ENCODE data around the gene PARP14.

The PARP14 gene

GRCh38 chr3:122725106-122725505 lies 44.5 kb downstream of the PARP14 start:
- Histone ChIP-seq H3K9me3 (ENCODE audit: insufficient read depth, low read length, severe bottlenecking) (no peaks in the 10 kb centered on the region), H3K27ac (ENCODE audit: low read length) (no peak overlapping the region), H4K20me1 (ENCODE audit: insufficient read depth, low read length) (no peaks in the 10 kb centered on the region), H3K4me2 (ENCODE audit: insufficient read depth, low read length) (no peak overlapping the region), H2AFZ (ENCODE audit: low read depth, low read length) (no peak overlapping the region), H3K4me3 (ENCODE audit: low read depth in 1 of 2, low read length in 2 of 2) (no peak overlapping the region), H3K4me1 (ENCODE audit: insufficient read depth, low read length) (no peaks in the 10 kb centered on the region), H3K9ac (ENCODE audit: low read depth, low read length) (no peak overlapping the region), H3K27me3 (ENCODE audit: insufficient read depth, low read length, poor library complexity) (no peaks in the 10 kb centered on the region), H3K36me3 (ENCODE audit: insufficient read depth, low read length) (peaks cover 55% of the 10 kb centered on the region), H3K79me2 (ENCODE audit: insufficient read depth, low read length) (no peaks in the 10 kb centered on the region)
- TF ChIP-seq EZH2 (IDR thresholded peaks at IDR 0.05; ENCODE audit: borderline replicate concordance, low read depth, low read length, severe bottlenecking) (no peak), CTCF (IDR thresholded peaks at IDR 0.05; ENCODE audit: borderline replicate concordance, extremely low read depth, low read length, poor library complexity, severe bottlenecking) (no peak)
- DNase-seq (peak; percentile 16), ATAC-seq (ENCODE audit: insufficient read depth, low read depth) (no peak)

GRCh38 chr3:122727294-122727693 lies 46.7 kb downstream of the PARP14 start:
- Histone ChIP-seq H2AFZ (ENCODE audit: low read depth, low read length) (no peak overlapping the region), H3K36me3 (ENCODE audit: insufficient read depth, low read length) (peaks cover 33% of the 10 kb centered on the region), H3K4me1 (ENCODE audit: insufficient read depth, low read length) (no peaks in the 10 kb centered on the region), H3K9me3 (ENCODE audit: insufficient read depth, low read length, severe bottlenecking) (no peaks in the 10 kb centered on the region), H3K4me2 (ENCODE audit: insufficient read depth, low read length) (no peak overlapping the region), H4K20me1 (ENCODE audit: insufficient read depth, low read length) (no peaks in the 10 kb centered on the region), H3K4me3 (ENCODE audit: low read depth in 1 of 2, low read length in 2 of 2) (no peak overlapping the region), H3K79me2 (ENCODE audit: insufficient read depth, low read length) (no peaks in the 10 kb centered on the region), H3K27me3 (ENCODE audit: insufficient read depth, low read length, poor library complexity) (no peaks in the 10 kb centered on the region), H3K27ac (ENCODE audit: low read length) (no peak overlapping the region), H3K9ac (ENCODE audit: low read depth, low read length) (no peak overlapping the region)
- DNase-seq: no peak
- TF ChIP-seq EZH2 (IDR thresholded peaks at IDR 0.05; ENCODE audit: borderline replicate concordance, low read depth, low read length, severe bottlenecking) (no peak), CTCF (IDR thresholded peaks at IDR 0.05; ENCODE audit: borderline replicate concordance, extremely low read depth, low read length, poor library complexity, severe bottlenecking) (no peak)
- no peak for ATAC-seq (ENCODE audit: insufficient read depth, low read depth)

- Histone ChIP-seq H2AFZ (ENCODE audit: low read depth, low read length) (no peak overlapping the region), H3K27me3 (ENCODE audit: insufficient read depth, low read length, poor library complexity) (no peaks in the 10 kb centered on the region), H3K4me3 (ENCODE audit: low read depth in 1 of 2, low read length in 2 of 2) (no peak overlapping the region), H3K79me2 (ENCODE audit: insufficient read depth, low read length) (no peaks in the 10 kb centered on the region), H4K20me1 (ENCODE audit: insufficient read depth, low read length) (no peaks in the 10 kb centered on the region), H3K9ac (ENCODE audit: low read depth, low read length) (no peak overlapping the region), H3K9me3 (ENCODE audit: insufficient read depth, low read length, severe bottlenecking) (no peaks in the 10 kb centered on the region), H3K27ac (ENCODE audit: low read length) (no peak overlapping the region), H3K4me2 (ENCODE audit: insufficient read depth, low read length) (no peak overlapping the region), H3K4me1 (ENCODE audit: insufficient read depth, low read length) (no peaks in the 10 kb centered on the region), H3K36me3 (ENCODE audit: insufficient read depth, low read length) (peaks cover 28% of the 10 kb centered on the region)
- TF ChIP-seq EZH2 (IDR thresholded peaks at IDR 0.05; ENCODE audit: borderline replicate concordance, low read depth, low read length, severe bottlenecking) (no peak), CTCF (IDR thresholded peaks at IDR 0.05; ENCODE audit: borderline replicate concordance, extremely low read depth, low read length, poor library complexity, severe bottlenecking) (no peak)
- ATAC-seq (ENCODE audit: insufficient read depth, low read depth): no peak
- no peak for DNase-seq
Measured at GRCh38 chr3:122727766-122728165, 47.1 kb downstream of the PARP14 start.

- Histone ChIP-seq H3K9ac (ENCODE audit: low read depth, low read length) (no peak overlapping the region), H2AFZ (ENCODE audit: low read depth, low read length) (no peak overlapping the region), H3K27ac (ENCODE audit: low read length) (no peak overlapping the region), H3K36me3 (ENCODE audit: insufficient read depth, low read length) (peaks cover 27% of the 10 kb centered on the region), H3K9me3 (ENCODE audit: insufficient read depth, low read length, severe bottlenecking) (no peaks in the 10 kb centered on the region), H3K4me2 (ENCODE audit: insufficient read depth, low read length) (no peak overlapping the region), H3K27me3 (ENCODE audit: insufficient read depth, low read length, poor library complexity) (no peaks in the 10 kb centered on the region), H3K4me1 (ENCODE audit: insufficient read depth, low read length) (no peaks in the 10 kb centered on the region), H3K4me3 (ENCODE audit: low read depth in 1 of 2, low read length in 2 of 2) (no peak overlapping the region), H4K20me1 (ENCODE audit: insufficient read depth, low read length) (no peaks in the 10 kb centered on the region), H3K79me2 (ENCODE audit: insufficient read depth, low read length) (no peaks in the 10 kb centered on the region)
- no peak for ATAC-seq (ENCODE audit: insufficient read depth, low read depth)
- no peak for DNase-seq
- TF ChIP-seq EZH2 (IDR thresholded peaks at IDR 0.05; ENCODE audit: borderline replicate concordance, low read depth, low read length, severe bottlenecking) (no peak), CTCF (IDR thresholded peaks at IDR 0.05; ENCODE audit: borderline replicate concordance, extremely low read depth, low read length, poor library complexity, severe bottlenecking) (no peak)
Measured at GRCh38 chr3:122728186-122728585, 47.5 kb downstream of the PARP14 start.

Measured in DND-41 (cell line).